C4-2B (cell line): ENCODE results near the gene PDGFC.

Experiments used
- ZFX ChIP-seq: fragments of 450-650 bp; IDR thresholded peaks from 2 replicates; pipeline ENCODE4 v1.6.1; 2017
- TF ChIP-seq, protein P1 (sequence below): fragments of 450-650 bp; conservative IDR thresholded peaks from 2 replicates; pipeline ENCODE4 v1.5.1; 2017; ENCODE audit warnings: mild to moderate bottlenecking

DNA sequence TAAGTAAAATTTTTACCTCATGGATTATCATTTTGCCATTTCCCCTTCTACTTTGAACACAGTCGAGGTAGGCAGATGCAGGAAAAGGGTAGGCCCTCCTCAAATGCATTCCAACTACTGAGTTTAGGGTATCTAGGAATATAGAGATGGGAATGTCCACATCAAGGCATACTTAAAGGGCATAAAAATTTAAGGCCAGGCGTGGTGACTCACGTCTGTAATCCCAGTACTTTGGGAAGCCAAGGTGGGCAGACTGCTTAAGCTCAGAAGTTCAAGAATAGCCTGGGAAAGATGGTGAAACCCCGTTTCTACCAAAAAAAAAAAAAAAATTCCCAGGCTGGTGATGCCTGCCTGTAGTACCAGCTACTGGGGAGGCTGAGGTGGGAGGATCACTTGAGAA is 146.5 kb downstream of the PDGFC start:
- TF ChIP-seq, protein P1, sequence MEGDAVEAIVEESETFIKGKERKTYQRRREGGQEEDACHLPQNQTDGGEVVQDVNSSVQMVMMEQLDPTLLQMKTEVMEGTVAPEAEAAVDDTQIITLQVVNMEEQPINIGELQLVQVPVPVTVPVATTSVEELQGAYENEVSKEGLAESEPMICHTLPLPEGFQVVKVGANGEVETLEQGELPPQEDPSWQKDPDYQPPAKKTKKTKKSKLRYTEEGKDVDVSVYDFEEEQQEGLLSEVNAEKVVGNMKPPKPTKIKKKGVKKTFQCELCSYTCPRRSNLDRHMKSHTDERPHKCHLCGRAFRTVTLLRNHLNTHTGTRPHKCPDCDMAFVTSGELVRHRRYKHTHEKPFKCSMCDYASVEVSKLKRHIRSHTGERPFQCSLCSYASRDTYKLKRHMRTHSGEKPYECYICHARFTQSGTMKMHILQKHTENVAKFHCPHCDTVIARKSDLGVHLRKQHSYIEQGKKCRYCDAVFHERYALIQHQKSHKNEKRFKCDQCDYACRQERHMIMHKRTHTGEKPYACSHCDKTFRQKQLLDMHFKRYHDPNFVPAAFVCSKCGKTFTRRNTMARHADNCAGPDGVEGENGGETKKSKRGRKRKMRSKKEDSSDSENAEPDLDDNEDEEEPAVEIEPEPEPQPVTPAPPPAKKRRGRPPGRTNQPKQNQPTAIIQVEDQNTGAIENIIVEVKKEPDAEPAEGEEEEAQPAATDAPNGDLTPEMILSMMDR, result no peak
- no peak for TF ChIP-seq ZFX
